ENCODE results near the gene BOD1L1. TPM values are rescaled to one million over a fixed set of nuclear protein-coding genes. Genes with fewer than 3 reads are reported as not detected.
A peak's percentile ranks its signal among the peaks of the same experiment; 100 is the strongest.

BOD1L1 gene
- total RNA-seq, 2 donors from 2014 or later = 16.2 to 20.0 TPM

DNA sequence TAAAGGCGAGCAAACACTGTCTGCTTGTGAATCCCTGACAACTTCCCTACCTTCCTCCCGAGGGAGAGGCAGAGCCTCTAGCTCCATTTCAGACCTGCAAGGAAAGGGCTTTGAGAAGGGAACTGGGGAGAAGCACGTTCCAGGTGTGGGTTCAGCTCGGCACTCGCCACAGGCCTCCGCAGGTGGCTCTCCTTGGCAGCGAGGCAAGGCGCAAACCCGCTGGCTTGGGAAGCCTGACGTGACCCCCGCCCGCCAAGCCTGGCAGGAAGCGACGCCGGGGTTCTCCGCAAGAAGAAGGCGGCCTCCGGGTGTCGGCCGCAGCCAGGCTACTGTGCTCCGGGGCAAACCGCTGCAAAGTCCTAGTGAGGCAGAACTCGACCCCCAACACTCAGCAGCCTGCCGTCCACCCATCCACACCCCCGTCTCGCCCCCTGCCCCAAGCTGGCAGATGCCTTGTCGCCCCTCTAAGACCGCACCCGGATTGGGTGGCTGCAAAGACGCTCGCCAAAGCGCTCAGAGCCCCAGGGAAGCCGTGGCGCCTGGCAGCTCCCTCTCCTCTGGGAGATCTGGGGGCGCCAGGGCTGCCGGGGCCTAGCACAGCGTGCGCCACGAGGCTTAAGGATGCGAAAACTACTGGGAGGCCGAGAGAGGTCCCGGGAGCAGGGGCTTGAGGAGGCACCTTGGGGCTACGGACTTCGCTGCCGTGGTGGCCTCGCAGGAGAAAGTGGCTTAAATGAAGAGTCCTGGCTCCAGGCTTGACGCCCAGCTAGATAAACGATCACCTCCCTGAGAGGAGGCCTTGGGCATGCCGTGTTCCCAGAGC lies 105.0 kb downstream of the BOD1L1 start:
- H3K27ac ChIP-seq = no peak overlapping the region
- H3K36me3 ChIP-seq = no peaks in the 10 kb centered on the region
- no peak for DNase-seq (ENCODE audit: low spot score)
- TF ChIP-seq, protein P1, sequence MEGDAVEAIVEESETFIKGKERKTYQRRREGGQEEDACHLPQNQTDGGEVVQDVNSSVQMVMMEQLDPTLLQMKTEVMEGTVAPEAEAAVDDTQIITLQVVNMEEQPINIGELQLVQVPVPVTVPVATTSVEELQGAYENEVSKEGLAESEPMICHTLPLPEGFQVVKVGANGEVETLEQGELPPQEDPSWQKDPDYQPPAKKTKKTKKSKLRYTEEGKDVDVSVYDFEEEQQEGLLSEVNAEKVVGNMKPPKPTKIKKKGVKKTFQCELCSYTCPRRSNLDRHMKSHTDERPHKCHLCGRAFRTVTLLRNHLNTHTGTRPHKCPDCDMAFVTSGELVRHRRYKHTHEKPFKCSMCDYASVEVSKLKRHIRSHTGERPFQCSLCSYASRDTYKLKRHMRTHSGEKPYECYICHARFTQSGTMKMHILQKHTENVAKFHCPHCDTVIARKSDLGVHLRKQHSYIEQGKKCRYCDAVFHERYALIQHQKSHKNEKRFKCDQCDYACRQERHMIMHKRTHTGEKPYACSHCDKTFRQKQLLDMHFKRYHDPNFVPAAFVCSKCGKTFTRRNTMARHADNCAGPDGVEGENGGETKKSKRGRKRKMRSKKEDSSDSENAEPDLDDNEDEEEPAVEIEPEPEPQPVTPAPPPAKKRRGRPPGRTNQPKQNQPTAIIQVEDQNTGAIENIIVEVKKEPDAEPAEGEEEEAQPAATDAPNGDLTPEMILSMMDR (IDR thresholded peaks at IDR 0.05) = no peak
- H3K4me3 ChIP-seq = peak overlapping the region in 1 of 2 donors; percentile 15
- H3K27me3 ChIP-seq = peaks cover 25 to 43% of the 10 kb centered on the region in 2 donors
- peaks cover 0 to 20% of the 10 kb centered on the region in 2 donors for H3K4me1 ChIP-seq
- peaks cover 13 to 19% of the 10 kb centered on the region in 2 donors for H3K9me3 ChIP-seq

DNA sequence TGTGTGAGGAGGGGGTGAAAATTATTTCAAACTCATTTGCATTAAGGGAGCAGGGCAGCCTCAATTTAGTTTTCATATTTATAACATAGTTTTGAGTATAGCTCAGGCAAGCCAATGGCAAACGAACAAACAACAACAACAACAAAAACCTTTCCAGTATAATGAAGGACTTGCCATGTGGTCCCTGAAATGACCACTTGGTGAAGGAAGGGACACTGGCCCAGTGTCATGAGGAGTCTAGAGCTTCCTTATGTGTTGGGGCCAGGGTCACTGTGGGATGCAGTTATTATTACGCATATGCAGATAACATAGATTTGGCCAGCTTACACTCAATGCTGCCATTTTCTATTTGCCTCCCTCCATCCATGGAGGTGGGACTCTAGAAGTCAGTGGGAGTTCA lies 106.5 kb downstream of the BOD1L1 start:
- no peak overlapping the region for H3K27ac ChIP-seq
- H3K27me3 ChIP-seq = peaks cover 25 to 34% of the 10 kb centered on the region in 2 donors
- H3K9me3 ChIP-seq = peaks cover 13 to 19% of the 10 kb centered on the region in 2 donors
- no peak for DNase-seq (ENCODE audit: low spot score)
- no peaks in the 10 kb centered on the region for H3K36me3 ChIP-seq
- TF ChIP-seq, protein P1 (IDR thresholded peaks at IDR 0.05) = no peak
- H3K4me1 ChIP-seq = peaks cover 0 to 15% of the 10 kb centered on the region in 2 donors
- no peak overlapping the region for H3K4me3 ChIP-seq

Small RNA genes within 50 kb of the gene (microRNA-seq; reads per million reads assigned to microRNA genes)
- 0 reads per million in 2 donors for gene MIR5091 (ENCODE audit: borderline number of aligned reads in 2 of 2, borderline replicate concordance in 1 of 2)

Other genes with a start within 250 kb of the BOD1L1 start
- 10 to 100 TPM; 15.3 to 19.8 TPM for gene RAB28, start 143.4 kb downstream of the BOD1L1 start, total RNA-seq
- not detected for gene NKX3-2, start 83.2 kb downstream of the BOD1L1 start, total RNA-seq

All from right atrium auricular region (tissue), 2 donors.